KOPT-K1 (cell line): ENCODE measurements around the gene MDP1.
A peak's percentile ranks its signal among the peaks of the same experiment; 100 is the strongest.
"Not testable (repeated sequence)": the region's sequence is repeated elsewhere in the genome, so short reads cannot be mapped to it uniquely, and the experiment has no call there.

Experiments used
- H3K27ac ChIP-seq: fragments of 200-600 bp; sonication (generic); 2 replicates; pipeline ENCODE4 v1.5.1; 2016; ENCODE audit warnings: antibody characterized with exemption, mild to moderate bottlenecking, low read depth, low read length; ENCODE audit not compliant: poor library complexity, severe bottlenecking
- H3K36me3 ChIP-seq: fragments of 200-600 bp; sonication (generic); 2 replicates; pipeline ENCODE4 v1.5.1; 2017; ENCODE audit warnings: antibody characterized with exemption, mild to moderate bottlenecking, low read length, moderate library complexity; ENCODE audit not compliant: insufficient read depth
- H3K9me3 ChIP-seq: fragments of 200-600 bp; sonication (generic); 2 replicates; pipeline ENCODE4 v1.5.1; 2017; ENCODE audit warnings: antibody characterized with exemption, low read length, mild to moderate bottlenecking; ENCODE audit not compliant: insufficient read depth, poor library complexity, severe bottlenecking

The MDP1 gene

GRCh38 chr14:24226473-24226872 lies 10.6 kb upstream of the MDP1 start:
- H3K36me3 ChIP-seq, result peaks cover 40% of the 10 kb centered on the region
- H3K9me3 ChIP-seq, result no peaks in the 10 kb centered on the region
- no peak overlapping the region for H3K27ac ChIP-seq

GRCh38 chr14:24224618-24225071 lies 8.8 kb upstream of the MDP1 start:
- H3K27ac ChIP-seq, result no peak overlapping the region
- no peaks in the 10 kb centered on the region for H3K9me3 ChIP-seq
- peaks cover 40% of the 10 kb centered on the region for H3K36me3 ChIP-seq

GRCh38 chr14:24222987-24223386 lies 7.1 kb upstream of the MDP1 start:
- H3K9me3 ChIP-seq, H3K27ac ChIP-seq: not testable (repeated sequence)
- peaks cover 34% of the 10 kb centered on the region for H3K36me3 ChIP-seq

- Histone ChIP-seq H3K9me3 (no peaks in the 10 kb centered on the region), H3K36me3 (peaks cover 14% of the 10 kb centered on the region), H3K27ac (no peak overlapping the region)
Observed at GRCh38 chr14:24219521-24219920, 3.7 kb upstream of the MDP1 start.

DNA sequence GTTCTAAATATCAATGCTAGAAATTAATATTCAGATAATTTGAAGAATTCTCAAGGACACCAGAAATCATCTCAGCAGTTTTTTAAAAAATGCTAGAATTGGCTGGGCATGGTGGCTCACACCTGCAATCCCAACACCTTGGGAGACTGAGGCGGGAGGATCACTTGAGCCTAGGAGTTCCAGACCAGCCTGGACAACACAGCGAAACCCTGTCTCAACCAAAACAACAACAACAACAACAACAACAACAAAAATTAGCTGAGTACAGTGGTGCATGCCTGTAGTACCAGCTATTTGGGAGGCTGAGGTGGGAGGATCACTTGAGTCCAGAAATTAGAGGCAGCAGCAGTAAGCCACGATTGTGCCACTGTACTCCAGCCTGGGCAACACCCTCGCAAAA lies 3.2 kb upstream of the MDP1 start:
- Histone ChIP-seq H3K36me3 (peaks cover 14% of the 10 kb centered on the region), H3K9me3 (no peaks in the 10 kb centered on the region), H3K27ac (no peak overlapping the region)

- H3K27ac ChIP-seq, H3K9me3 ChIP-seq: not testable (repeated sequence)
- H3K36me3 ChIP-seq, result peaks cover 15% of the 10 kb centered on the region
Observed at GRCh38 chr14:24216876-24217275, 1.0 kb upstream of the MDP1 start.

DNA sequence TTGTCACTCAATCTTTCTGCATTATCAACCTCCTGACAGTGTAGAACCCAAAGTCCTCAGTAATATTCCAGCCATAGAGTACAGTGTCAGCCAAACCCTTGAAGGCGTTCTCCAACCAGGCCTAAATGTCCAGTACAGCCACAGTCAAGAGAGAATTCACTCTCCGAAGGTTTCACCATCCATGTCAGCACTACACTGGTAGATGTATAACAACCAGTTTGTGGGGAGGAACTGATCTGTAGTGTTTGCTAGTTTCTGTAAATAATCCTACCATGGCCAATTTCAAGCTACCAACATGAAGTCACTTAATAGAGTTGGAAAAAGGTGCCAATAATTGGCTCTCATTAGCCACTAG lies 456 bp upstream of the MDP1 start:
- H3K36me3 ChIP-seq, result peaks cover 20% of the 10 kb centered on the region
- H3K27ac ChIP-seq, result peak overlapping the region; percentile 81
- no peaks in the 10 kb centered on the region for H3K9me3 ChIP-seq

DNA sequence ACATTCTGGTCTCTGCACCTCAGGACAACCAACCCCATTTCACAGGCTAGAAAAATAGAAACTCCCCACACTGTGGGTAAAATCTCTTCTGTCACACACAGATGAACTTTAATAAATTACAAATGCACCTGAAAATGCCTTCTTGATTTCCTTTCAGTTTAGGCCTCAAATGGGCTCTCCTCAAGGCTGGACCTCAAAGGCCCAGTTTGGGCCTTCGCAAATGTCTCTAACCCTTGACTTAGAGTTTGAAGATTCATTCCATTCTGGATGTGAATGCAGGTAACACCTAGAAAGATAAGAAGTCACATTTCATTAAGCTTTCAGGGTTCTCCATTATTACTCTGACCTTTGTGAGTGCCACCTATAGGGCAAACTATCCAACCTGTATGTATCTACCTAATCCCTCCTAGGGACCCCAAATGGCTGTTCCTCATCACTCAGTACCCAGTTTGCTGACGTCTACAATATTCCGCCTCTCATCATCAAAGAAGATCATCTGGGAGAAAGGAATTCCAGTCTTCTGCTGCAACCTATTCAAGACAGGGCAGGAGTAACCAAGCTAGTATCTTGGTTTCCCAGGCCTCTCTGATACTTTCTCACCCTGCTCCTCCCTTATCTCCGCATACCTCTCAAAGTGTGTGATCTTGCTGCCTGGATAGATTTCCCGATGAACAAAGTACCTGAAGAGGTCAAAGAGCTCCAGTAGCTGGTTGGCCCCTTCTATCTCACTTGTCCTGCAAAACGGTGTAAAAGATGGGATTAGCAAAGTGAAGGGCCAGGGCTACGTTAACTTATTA lies 1.8 kb downstream of the MDP1 start:
- no peaks in the 10 kb centered on the region for H3K9me3 ChIP-seq
- peaks cover 43% of the 10 kb centered on the region for H3K36me3 ChIP-seq
- H3K27ac ChIP-seq, result peak overlapping the region; percentile 88

DNA sequence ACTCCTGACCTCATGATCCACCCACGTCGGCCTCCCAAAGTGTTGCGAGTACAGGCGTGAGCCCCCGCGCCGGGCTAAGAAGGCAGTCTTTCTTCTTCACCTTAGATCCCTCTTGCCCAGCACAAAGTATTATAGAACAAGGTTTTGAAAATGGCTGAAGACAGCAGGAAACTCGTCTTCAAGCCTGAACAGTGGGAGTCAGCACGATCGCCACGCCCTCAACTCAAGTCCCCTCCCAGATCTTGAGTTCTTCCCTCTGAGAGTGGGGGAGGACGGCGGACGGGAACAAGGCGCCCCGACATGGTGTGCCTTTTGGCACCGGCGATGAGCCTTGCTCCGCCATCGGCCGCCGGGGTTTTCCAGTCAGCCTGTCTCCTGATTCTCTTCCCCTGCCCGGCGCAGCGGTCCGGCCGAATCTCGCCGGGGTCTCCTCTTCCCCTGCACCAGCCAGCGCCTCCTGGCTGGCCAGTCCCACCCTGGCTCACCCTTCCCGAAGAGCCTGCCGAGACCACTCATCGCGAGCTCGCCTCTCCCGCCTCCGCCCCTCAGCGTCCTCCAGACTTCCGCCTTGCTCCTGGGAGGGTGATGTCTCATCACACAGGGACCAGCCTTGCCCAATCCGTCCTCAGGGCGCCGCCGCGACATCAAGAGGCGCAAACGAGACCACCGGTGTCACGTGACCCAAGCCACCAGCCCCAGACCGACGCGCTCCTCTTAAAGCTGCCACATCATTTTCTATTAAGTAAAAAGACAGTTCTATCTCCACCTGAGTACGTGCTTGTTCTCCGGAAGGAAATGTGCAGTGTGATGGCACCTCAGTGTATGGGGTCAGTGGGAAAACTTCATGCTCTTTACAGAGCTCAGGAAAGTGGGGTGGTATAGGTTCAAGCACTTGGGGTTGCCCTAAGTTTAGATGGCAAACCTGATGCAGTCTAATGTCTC lies 2.7 kb downstream of the MDP1 start, which contains the start of gene CHMP4A:
CHMP4A (minus strand) TSS at position 565 of the 942 bp plus-strand sequence; CDS start at position 516, 49 bp downstream.
- no peaks in the 10 kb centered on the region for H3K9me3 ChIP-seq
- peaks cover 50% of the 10 kb centered on the region for H3K36me3 ChIP-seq
- H3K27ac ChIP-seq, result peak within 1 kb of the TSS; percentile 88

GRCh38 chr14:24211311-24211710 lies 4.6 kb downstream of the MDP1 start:
- Histone ChIP-seq H3K36me3 (peaks cover 58% of the 10 kb centered on the region), H3K9me3 (no peaks in the 10 kb centered on the region), H3K27ac (no peak overlapping the region)

- Histone ChIP-seq H3K36me3 (peaks cover 88% of the 10 kb centered on the region), H3K27ac (no peak overlapping the region), H3K9me3 (peaks cover 7% of the 10 kb centered on the region)
Observed at GRCh38 chr14:24207625-24208024, 8.2 kb downstream of the MDP1 start.

DNA sequence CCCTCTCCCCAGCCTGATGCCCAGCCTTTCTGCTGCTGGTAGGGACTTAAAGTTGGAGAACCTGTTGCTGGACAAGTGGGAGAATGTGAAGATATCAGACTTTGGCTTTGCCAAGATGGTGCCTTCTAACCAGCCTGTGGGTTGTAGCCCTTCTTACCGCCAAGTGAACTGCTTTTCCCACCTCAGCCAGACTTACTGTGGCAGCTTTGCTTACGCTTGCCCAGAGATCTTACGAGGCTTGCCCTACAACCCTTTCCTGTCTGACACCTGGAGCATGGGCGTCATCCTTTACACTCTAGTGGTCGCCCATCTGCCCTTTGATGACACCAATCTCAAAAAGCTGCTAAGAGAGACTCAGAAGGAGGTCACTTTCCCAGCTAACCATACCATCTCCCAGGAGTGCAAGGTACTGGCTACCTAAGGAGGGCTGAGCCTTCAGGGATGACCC lies 8.7 kb downstream of the MDP1 start:
- peaks cover 93% of the 10 kb centered on the region for H3K36me3 ChIP-seq

DNA sequence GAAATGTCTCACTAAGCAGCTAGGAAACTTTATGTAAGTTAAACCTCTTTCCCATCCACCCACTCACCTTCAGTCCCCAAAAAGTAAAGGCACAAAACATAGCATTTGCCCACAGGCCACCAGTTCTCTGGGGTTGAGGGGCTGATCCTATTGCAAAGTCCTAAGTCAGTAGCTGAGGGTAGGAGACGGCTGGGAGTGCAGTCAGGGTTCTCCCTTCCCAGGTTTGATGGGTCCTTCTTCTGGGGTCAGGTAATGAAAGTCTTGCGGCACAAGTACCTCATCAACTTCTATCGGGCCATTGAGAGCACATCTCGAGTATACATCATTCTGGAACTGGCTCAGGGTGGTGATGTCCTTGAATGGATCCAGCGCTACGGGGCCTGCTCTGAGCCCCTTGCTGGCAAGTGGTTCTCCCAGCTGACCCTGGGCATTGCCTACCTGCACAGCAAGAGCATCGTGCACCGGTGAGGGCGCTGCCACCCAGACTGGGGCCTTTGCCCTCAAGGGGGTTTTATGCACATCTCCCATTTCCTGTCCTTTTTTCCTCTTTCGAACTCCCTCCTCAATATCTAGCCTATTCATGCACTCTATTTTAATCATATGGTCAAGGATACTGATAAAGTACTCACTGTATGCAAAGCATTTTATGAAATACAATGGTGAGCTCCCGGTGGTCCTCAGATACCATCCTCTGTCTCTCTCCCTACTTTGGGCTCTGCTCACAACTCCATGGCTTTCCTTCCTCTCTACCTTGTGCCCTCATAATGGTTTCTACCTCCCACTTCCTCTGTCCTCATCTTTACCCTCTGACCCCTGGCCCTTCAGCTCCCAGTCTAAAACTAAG lies 9.4 kb downstream of the MDP1 start:
- Histone ChIP-seq H3K9me3 (peaks cover 17% of the 10 kb centered on the region), H3K27ac (no peak overlapping the region), H3K36me3 (peaks cover 95% of the 10 kb centered on the region)

More for the DNA sequence above, 8.7 kb downstream of the MDP1 start:
- Histone ChIP-seq H3K27ac (no peak overlapping the region), H3K9me3 (peaks cover 12% of the 10 kb centered on the region)
